Esophagus muscularis mucosa (tissue), 4 donors: ENCODE measurements around the gene A4GALT. TPM values are rescaled to one million over a fixed set of nuclear protein-coding genes. Genes with fewer than 3 reads are reported as not detected.

ENCODE experiments used
- DNase-seq: peaks from one replicate; pipeline ENCODE4 v3.0.0-alpha.2; 2017; ENCODE audit errors: extremely low spot score
- H3K27ac ChIP-seq, 4 donors: fragments of 200-600 bp; sonication (generic); replicated peaks in 1 of 4; 1 replicate in 3 of 4; 2 replicates in 1 of 4; pipeline ENCODE4 v1.5.1; 2016 to 2019; ENCODE audit warnings: mild to moderate bottlenecking in 1 of 4
- H3K27me3 ChIP-seq, 4 donors: fragments of 200-600 bp; sonication (generic); one replicate each; pipeline versions ENCODE4 v1.5.1 to v1.6.0; 2016 to 2019
- H3K36me3 ChIP-seq, 4 donors: fragments of 200-600 bp; sonication (generic); one replicate each; pipeline ENCODE4 v1.5.1; 2016 to 2019
- H3K4me1 ChIP-seq, 4 donors: fragments of 200-600 bp; sonication (generic); one replicate each; pipeline ENCODE4 v1.5.1; 2016 to 2019
- H3K4me3 ChIP-seq, 4 donors: fragments of 200-600 bp; sonication (generic); 1 replicate in 2 of 4; 2 replicates in 2 of 4; pipeline ENCODE4 v1.5.1; 2016 to 2019; ENCODE audit warnings: mild to moderate bottlenecking in 4 of 4, moderate library complexity in 1 of 4
- H3K9me3 ChIP-seq, 4 donors: fragments of 200-600 bp; sonication (generic); 1 replicate in 3 of 4; 2 replicates in 1 of 4; pipeline ENCODE4 v1.5.1; 2016 to 2019
- CTCF ChIP-seq, 3 experiments: fragments of 200-600 bp in 2 of 3; fragments of 450-650 bp in 1 of 3; sonication (generic) in 2 of 3; IDR thresholded peaks; one replicate each; pipeline ENCODE4 v1.5.1; 2017 to 2019; ENCODE audit warnings: antibody characterized with exemption in 3 of 3, mild to moderate bottlenecking in 2 of 3, moderate library complexity in 1 of 3
- EP300 ChIP-seq: sonication (generic); formaldehyde crosslinking; IDR thresholded peaks from one replicate; pipeline ENCODE4 v1.6.1; 2017; ENCODE audit warnings: antibody characterized with exemption
- POLR2A ChIP-seq: fragments of 450-650 bp; IDR thresholded peaks from one replicate; pipeline ENCODE4 v1.6.1; 2017; ENCODE audit warnings: antibody characterized with exemption, moderate library complexity, mild to moderate bottlenecking, low read depth
- POLR2AphosphoS5 ChIP-seq, 2 donors: sonication (generic); formaldehyde crosslinking; IDR thresholded peaks; one replicate each; pipeline ENCODE4 v1.6.1; 2017; ENCODE audit warnings: antibody characterized with exemption in 2 of 2
- WGBS: methylation state at CpG from one replicate; pipeline ENCODE4 v1.1.5; 2018; 5-methylcytosine and 5-hydroxymethylcytosine counted together
- intact Hi-C: fragments of 100-400 bp; cut with DNase I; formaldehyde crosslinking; loops from one replicate; pipeline ENCODE4 v1.15.1; 2023
- total RNA-seq, 4 donors: library from RNA; depleted of rRNA; stranded (reverse); fragments of >200 nt; gene quantifications; one replicate each; pipeline versions ENCODE4 v1.1.0 to v1.2.1, GENCODE V29; 2016

A4GALT gene
- total RNA-seq, 4 donors from 2014 or later, result 77.7 to 81.8 (median 79.1) TPM

- no peak for TF ChIP-seq CTCF (IDR thresholded peaks at IDR 0.05)
- no peak for TF ChIP-seq POLR2A
- peak in 1 of 2 donors; percentile 13 for TF ChIP-seq POLR2AphosphoS5 (IDR thresholded peaks at IDR 0.05)
- Histone ChIP-seq H3K9me3 (no peaks in the 10 kb centered on the region), H3K27ac (peak overlapping the region; percentile 86 to 96 (median 94)), H3K4me3 (no peak overlapping the region), H3K4me1 (peaks cover 69 to 96% (median 86%) of the 10 kb centered on the region in 4 donors), H3K27me3 (no peaks in the 10 kb centered on the region), H3K36me3 (peaks cover 20 to 48% (median 43%) of the 10 kb centered on the region in 4 donors)
- 59% methylated on average over 7 of the region's 10 CpGs for WGBS
- intact Hi-C loops, result no loop called here
- DNase-seq, result no peak
These were observed 25.4 kb downstream of the A4GALT start for GRCh38 chr22:42695294-42695693.

DNA sequence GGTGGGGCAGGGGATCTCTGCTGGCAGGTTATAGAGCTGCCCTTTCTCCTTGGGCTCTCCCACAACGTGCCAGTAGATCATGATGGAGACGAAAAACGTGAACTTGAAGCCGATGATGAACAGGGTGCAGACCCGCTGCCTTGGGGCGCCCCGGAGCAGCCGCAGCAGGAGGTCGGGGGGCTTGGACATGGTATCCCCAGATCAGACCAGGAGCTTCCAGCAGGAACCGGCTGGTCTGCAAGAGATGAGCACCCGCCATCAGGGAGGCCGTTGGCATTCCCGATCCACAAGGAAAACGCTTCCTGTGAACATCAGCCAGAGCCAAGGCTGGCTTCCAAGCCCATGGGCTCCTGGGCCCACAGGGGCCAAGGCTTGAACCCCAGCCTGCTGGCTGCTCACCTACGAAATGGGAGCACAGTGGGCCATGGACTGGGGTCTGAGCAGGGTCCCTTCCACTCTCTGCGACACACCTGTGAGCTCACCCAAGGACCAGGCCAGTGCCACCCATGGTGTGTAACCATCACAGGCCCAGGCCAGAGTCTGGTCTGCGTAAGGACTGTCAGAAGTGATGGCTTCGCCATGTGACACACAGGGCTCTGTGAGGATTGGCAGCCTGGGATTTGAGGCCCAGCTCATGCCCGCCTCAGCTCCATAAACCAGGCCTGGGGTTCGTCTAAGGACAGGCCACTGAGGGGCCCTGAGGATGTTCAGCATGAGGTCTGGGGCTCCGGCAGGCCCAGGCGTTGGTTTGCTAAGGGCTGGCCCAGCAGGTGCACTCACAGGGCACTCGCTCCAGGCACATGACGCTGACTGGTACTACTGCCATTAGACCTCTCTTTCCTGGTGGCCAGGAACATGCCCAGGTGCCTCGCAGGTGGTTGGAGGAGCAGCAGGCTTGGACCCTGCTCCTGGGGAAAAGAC lies 26.6 kb downstream of the A4GALT start:
- peaks cover 20 to 56% (median 44%) of the 10 kb centered on the region in 4 donors for H3K36me3 ChIP-seq
- no peaks in the 10 kb centered on the region for H3K27me3 ChIP-seq
- intact Hi-C loops, result no loop called here
- H3K9me3 ChIP-seq, result no peaks in the 10 kb centered on the region
- peaks cover 70 to 96% (median 86%) of the 10 kb centered on the region in 4 donors for H3K4me1 ChIP-seq
- no peak overlapping the region for H3K4me3 ChIP-seq
- no peak for DNase-seq
- peak overlapping the region; percentile 86 to 96 (median 94) for H3K27ac ChIP-seq
- 93% methylated on average over 15 of the region's 25 CpGs for WGBS
- TF ChIP-seq CTCF (IDR thresholded peaks at IDR 0.05) (no peak), POLR2A (no peak), EP300 (no peak), POLR2AphosphoS5 (IDR thresholded peaks at IDR 0.05) (no peak)

DNA sequence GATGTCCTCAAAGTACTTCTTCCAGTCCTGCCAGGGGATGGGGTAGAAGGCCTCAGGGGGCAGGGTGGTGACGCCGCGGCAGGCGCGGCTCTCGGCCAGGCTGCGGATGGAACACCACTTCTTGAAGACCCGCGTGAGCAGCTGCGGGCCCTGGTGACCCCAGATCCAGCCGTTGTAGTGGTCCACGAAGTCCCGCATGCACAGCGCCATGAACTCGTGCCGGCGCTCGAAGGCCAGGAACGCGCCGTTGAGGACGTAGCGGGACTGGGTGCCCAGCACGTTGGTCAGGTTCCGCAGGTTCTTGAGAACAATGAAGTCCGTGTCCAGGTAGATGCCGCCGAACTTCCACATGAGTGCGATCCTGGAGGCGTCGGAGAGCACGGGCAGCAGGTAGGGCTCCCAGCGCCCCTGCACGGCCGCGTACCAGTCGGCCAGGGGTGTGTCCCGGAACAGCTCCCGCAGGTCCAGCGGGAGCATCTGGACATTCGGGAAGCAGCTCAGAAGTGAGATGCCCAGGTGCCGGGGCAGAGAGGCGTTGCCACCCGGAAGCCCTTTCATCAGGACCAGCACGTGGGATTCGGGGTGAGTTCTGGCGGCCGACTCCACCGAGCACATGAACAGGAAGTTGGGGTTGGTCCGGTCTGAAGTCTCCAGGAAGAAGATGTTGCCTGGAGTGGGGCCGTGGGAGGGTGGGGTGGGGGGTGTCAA lies 27.5 kb downstream of the A4GALT start:
- Histone ChIP-seq H3K27ac (peak overlapping the region; percentile 91 to 96 (median 94)), H3K4me3 (no peak overlapping the region), H3K4me1 (peaks cover 67 to 96% (median 86%) of the 10 kb centered on the region in 4 donors), H3K27me3 (no peaks in the 10 kb centered on the region), H3K36me3 (peaks cover 20 to 56% (median 44%) of the 10 kb centered on the region in 4 donors), H3K9me3 (no peaks in the 10 kb centered on the region)
- DNase-seq, result no peak
- 94% methylated on average over 38 of the region's 51 CpGs for WGBS
- intact Hi-C loops, result no loop called here
- TF ChIP-seq POLR2AphosphoS5 (IDR thresholded peaks at IDR 0.05), result no peak
- TF ChIP-seq EP300, result no peak
- no peak for TF ChIP-seq POLR2A
- no peak for TF ChIP-seq CTCF (IDR thresholded peaks at IDR 0.05)

DNA sequence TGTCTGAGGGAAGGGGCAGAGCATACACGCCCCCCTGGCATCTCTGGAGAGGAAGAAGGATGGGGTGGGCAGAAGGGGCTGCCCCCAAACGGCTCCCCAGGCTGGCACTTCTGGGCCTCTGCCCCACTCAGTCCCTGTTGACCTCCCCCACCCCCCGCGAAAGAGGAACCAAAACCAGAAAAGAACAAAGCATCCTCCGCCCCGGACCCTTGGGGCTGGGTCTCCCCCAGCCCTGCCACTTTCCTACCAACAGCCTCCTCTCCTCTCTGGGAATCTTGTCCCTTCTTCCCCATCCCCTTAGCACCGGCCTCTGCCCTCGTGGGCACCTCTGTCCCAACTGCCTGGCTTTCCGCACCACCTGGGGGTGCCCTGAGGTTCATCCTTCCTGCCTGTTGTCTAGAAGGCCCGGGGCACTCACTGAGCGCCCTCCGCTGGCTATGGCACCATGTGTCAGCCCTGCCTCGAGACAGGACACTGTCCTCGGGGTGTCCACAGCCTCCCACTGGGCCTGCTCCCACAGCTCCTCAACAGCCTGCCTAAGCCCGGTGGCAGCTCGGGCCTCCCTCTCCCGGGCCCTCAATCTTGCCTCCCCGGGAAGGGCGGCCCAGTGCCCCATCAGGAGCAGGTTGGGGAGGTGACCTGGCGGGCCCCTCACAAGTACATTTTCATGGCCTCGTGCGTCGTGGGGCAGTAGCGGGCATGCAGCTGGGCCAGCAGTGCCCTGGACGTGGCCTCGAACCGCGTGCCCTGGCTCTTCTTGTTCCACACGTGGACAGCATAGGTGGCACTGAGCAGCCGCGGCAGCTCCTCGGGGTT lies 28.2 kb downstream of the A4GALT start:
- Histone ChIP-seq H3K4me1 (peaks cover 69 to 96% (median 86%) of the 10 kb centered on the region in 4 donors), H3K9me3 (no peaks in the 10 kb centered on the region), H3K27ac (peak overlapping the region; percentile 91 to 95 (median 94)), H3K27me3 (no peaks in the 10 kb centered on the region), H3K4me3 (no peak overlapping the region), H3K36me3 (peaks cover 20 to 56% (median 44%) of the 10 kb centered on the region in 4 donors)
- no peak for DNase-seq
- intact Hi-C loops, result no loop called here
- TF ChIP-seq POLR2A (no peak), POLR2AphosphoS5 (IDR thresholded peaks at IDR 0.05) (no peak)
- WGBS, result 85% methylated on average over 19 of the region's 32 CpGs
